Measurements from ENCODE around the gene RBMY1J. TPM values are rescaled to one million over a fixed set of nuclear protein-coding genes. Genes with fewer than 3 reads are reported as not detected.
"Not testable (repeated sequence)": the region's sequence is repeated elsewhere in the genome, so short reads cannot be mapped to it uniquely, and the experiment has no call there.

RBMY1J gene
- not detected for polyA plus RNA-seq (2012; ENCODE audit: insufficient read depth, insufficient read length)

DNA sequence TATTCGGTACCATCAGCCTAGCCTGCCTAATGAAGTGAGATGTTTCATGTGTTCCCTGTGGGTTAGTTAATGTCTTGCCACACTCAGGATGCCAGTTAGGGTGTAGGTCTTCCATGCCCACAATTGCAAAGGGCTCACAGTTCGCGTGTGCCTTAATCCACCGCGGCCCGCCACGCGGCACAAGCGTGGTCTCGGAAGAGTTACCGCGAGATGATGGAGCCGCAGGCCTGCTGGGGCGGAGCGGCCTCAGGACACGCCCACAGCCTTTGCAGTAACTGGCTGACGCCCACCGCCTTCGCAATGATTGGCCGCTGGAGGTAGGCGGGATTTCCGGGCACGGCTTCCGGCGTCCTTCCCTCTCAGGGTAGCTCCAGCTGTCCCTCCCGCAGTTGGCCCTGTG, at the start of gene RBMY1J:
RBMY1J (plus strand) TSS at position 301 of the 400 bp plus-strand sequence. CDS start 2,038 bp downstream, outside the sequence.
- H3K4me3 ChIP-seq (ENCODE audit: low read length); DNase-seq (ENCODE audit: low read depth, low spot score): not testable (repeated sequence)

- no peak overlapping the region for H3K4me3 ChIP-seq (ENCODE audit: low read length)
- no peak for DNase-seq (ENCODE audit: low read depth, low spot score)
Measured at GRCh38 chrY:22367416-22367815, 35.8 kb upstream of the RBMY1J start.

- no peak for DNase-seq (ENCODE audit: low read depth, low spot score)
- H3K4me3 ChIP-seq (ENCODE audit: low read length): no peak overlapping the region
Measured at GRCh38 chrY:22370623-22371022, 32.6 kb upstream of the RBMY1J start.

GRCh38 chrY:22373494-22373893, 29.7 kb upstream of the RBMY1J start:
- DNase-seq (ENCODE audit: low read depth, low spot score): no peak
- H3K4me3 ChIP-seq (ENCODE audit: low read length): no peak overlapping the region

GRCh38 chrY:22444718-22445396, 41.6 kb downstream of the RBMY1J start:
- not testable (repeated sequence) for DNase-seq (ENCODE audit: low read depth, low spot score); H3K4me3 ChIP-seq (ENCODE audit: low read length)

GRCh38 chrY:22455522-22455921, 52.3 kb downstream of the RBMY1J start:
- DNase-seq (ENCODE audit: low read depth, low spot score): not testable (repeated sequence)

GRCh38 chrY:22461962-22462361, 58.8 kb downstream of the RBMY1J start:
- H3K4me3 ChIP-seq (ENCODE audit: low read length); DNase-seq (ENCODE audit: low read depth, low spot score): not testable (repeated sequence)

More at GRCh38 chrY:22455522-22455921, 52.3 kb downstream of the RBMY1J start:
- not testable (repeated sequence) for H3K4me3 ChIP-seq (ENCODE audit: low read length)
